LNCAP (cell line): Measurements from ENCODE around the gene SLC6A6.

Source experiments
- TF ChIP-seq, protein P1 (sequence below): fragments of 450-650 bp; IDR thresholded peaks from 2 replicates; pipeline ENCODE4 v1.5.1; 2017; ENCODE audit warnings: mild to moderate bottlenecking

SLC6A6 gene

DNA sequence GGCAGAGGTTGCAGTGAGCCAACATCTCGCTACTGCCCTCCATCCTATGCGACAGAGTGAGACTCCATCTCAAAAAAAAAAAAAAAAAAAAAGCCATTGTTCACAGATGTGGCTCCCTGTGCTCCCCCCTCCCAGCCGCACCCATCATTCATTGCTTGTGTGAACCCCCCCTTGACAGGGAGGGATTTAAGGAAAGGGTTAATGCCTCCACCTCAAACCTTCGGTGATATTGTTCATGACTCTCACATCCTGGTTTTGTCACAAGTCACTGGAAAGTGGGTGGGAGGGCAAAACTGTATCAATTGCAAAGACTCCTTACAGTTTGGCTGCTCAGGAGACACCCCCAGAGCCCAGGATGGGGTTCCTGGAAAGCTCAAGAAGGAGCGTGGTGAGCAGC is 7.7 kb downstream of the SLC6A6 start:
- TF ChIP-seq, protein P1, sequence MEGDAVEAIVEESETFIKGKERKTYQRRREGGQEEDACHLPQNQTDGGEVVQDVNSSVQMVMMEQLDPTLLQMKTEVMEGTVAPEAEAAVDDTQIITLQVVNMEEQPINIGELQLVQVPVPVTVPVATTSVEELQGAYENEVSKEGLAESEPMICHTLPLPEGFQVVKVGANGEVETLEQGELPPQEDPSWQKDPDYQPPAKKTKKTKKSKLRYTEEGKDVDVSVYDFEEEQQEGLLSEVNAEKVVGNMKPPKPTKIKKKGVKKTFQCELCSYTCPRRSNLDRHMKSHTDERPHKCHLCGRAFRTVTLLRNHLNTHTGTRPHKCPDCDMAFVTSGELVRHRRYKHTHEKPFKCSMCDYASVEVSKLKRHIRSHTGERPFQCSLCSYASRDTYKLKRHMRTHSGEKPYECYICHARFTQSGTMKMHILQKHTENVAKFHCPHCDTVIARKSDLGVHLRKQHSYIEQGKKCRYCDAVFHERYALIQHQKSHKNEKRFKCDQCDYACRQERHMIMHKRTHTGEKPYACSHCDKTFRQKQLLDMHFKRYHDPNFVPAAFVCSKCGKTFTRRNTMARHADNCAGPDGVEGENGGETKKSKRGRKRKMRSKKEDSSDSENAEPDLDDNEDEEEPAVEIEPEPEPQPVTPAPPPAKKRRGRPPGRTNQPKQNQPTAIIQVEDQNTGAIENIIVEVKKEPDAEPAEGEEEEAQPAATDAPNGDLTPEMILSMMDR: no peak

DNA sequence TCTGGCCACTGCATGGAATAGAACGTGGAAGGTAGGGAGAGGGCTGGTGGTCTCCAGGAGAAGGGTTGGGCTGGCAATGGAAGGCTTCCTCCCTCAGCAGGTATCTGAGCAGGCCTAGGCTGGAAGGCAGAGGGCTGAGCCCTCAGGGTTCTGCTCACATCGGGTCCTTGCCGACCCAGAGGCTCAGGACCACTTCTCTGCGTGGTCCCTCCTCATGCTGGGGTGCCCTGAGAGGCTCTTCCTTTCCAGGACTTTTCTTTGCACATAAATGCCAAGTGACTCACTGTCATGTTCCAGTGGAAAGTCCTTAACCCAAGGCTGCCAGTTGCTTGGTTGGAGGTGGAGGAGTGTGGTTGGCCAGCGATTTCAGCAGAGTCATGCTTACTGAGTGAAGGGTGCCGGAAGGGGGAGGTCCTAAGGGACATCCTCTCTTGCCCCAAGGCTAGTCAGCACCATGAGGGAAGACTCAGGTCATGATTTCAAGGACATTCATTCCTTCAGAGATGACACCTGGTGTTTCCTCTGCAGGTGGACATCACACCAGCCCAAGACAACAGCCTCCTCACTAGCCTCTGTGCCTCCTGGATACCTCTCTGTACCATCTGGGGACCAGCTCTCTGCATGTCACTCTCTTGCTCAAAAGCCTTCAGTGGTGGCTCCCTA is 8.2 kb downstream of the SLC6A6 start:
- TF ChIP-seq, protein P1: no peak

DNA sequence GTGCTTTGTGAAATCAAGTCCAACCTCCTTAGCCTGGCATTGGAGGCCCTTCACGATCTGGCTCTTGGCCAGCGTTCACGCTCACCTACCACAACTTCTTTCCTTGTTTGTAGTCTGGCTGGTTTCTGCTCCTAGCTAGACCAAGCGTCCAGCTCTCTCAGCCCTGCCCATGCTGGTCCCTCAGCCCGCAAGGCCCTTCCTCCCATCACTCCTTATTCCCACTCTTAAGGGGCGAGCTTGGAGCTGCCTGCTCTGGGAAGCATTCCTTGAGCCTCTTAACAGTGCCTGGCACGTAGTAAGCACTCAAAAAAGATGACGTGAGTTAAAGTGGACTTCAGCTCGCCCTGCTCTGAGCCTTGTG is 8.7 kb downstream of the SLC6A6 start:
- TF ChIP-seq, protein P1: no peak

DNA sequence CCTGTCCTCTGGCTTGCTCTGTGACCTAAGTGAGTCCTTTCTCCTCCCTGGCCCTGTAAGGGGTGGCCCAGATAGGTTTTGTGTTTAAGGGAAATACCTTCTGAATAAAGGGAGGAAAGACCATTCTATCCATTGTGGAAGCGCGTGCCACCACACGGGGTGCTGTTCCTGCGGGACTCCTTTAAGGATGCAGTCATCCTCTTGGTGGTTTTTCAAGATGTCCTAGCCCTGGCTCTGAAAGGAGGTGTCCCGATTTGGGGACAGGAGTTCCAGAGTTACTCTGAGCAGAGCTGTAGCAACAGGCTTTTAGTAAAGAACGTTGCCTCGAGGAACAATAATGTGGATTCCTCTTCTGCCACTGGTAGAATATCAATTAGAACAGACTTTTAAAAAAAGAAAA is 9.6 kb downstream of the SLC6A6 start:
- TF ChIP-seq, protein P1: no peak

DNA sequence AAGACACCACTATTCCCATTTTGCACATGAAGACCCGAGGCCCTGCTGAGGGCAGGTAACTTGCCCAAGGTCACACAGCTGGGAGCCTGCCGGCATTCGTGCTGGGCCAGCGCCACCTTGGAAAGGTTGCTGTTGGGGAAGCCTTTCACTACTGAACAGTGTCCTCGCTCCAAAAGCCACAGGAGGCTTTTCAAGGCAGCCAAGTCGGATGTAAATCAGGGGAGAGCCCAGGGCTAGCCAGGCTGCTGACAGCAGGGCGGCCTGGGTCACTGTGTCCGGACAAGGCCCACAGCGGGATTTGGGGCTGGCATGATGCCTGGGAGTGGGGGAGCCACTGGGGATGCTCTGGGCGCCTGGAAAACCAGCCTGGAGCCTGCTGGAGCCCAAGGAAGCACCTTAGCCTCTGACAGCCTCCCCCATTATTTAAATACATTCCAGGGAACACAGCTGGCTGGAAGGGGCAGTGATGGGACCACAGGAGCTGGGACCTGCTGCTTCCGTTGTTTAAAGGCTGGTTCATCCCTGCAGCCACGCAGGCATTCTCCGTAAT is 10.5 kb downstream of the SLC6A6 start:
- TF ChIP-seq, protein P1: no peak

DNA sequence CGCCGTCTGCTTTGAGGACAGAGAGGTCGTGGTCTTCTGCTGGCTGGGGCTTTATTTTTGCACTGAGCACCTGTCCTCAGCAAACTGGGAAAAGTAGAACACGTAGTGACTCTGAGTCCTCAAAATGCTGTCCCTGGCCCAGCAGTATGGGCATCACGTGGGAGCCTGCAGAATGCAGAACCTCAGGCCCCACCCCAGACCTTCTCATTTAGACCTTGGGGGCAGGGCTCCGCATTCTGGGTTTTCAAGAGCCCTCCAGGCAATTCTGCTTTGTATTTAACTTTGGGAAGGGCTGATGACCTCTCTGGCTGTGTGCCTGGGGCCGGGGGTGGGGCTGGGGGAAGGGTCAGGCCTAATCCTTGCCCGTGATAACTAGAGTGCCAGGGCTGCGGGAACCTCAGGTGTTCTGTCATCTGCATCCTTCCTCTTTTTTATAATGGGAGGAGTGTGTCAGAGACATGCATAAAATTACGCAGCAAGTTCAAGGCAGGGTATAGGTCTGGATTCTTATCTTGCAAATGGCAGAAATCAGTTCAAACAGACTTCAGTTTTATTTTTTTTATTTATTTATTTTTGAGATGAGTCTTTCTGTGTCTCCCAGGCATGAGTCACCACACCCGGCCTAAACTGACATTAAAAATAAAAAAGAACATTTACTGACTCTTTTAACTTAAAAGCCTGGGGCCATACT is 11.1 kb downstream of the SLC6A6 start:
- TF ChIP-seq, protein P1: no peak

DNA sequence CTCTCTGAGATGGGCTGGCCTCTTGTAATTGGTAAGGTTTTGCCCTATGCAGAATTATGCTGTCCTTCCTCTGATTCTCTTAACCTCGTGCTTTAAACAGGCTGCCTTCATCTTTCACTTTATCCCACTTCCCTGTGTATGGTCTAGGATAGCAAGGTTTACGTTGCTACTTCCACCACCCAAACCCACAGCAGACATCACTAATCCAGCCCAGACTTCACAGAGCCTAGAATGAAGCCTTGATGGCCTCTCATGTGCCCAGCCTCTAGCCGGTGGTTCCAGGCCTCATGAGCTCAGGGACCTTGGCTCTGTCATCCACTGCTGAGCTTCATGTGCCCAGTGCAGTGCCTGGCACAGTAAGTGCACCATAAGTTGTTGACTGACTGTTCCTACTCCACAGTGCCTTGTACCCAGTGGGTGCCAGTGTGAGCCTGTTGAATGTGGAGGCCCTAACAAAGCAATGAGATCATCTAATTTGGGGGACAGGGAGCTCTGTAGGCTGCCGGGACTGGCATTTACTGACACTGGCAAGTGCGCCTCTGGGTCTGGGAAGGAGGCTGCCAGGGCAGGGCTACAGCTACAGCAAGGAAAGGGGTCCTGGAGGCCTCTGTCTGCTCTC is 12.5 kb downstream of the SLC6A6 start:
- TF ChIP-seq, protein P1: no peak
